LNCaP clone FGC (cell line): ENCODE results near the gene ADGRA3.

Experiments used
- DNase-seq: peaks from one replicate; pipeline ENCODE4 v3.0.0-alpha.2; 2011; ENCODE audit warnings: low read depth
- H3K4me3 ChIP-seq: 2 replicates; pipeline ENCODE4 v1.5.1; 2011; ENCODE audit warnings: mild to moderate bottlenecking, low read depth, low read length, control low read depth
- CTCF ChIP-seq: IDR thresholded peaks from 2 replicates; pipeline ENCODE4 v1.5.1; 2012; ENCODE audit warnings: mild to moderate bottlenecking; ENCODE audit not compliant: control insufficient read depth, insufficient read depth; ENCODE audit errors: extremely low read depth

The ADGRA3 gene

GRCh38 chr4:22515888-22516541 is at the start of gene ADGRA3:
Gene ADGRA3 (minus strand): TSS chr4:22516066. CDS start chr4:22515784, 282 bp downstream.
- no peak for DNase-seq
- TF ChIP-seq CTCF: no peak
- peak within 1 kb of the TSS; percentile 61 for H3K4me3 ChIP-seq

- DNase-seq: peak; percentile 76
- no peak overlapping the region for H3K4me3 ChIP-seq
- no peak for TF ChIP-seq CTCF
Measured at GRCh38 chr4:22556495-22556894, 40.6 kb upstream of the ADGRA3 start.

GRCh38 chr4:22554670-22555069 is 38.8 kb upstream of the ADGRA3 start:
- no peak for DNase-seq
- no peak overlapping the region for H3K4me3 ChIP-seq
- TF ChIP-seq CTCF: no peak

- no peak for TF ChIP-seq CTCF
- no peak for DNase-seq
- H3K4me3 ChIP-seq: no peak overlapping the region
Measured at GRCh38 chr4:22553560-22553959, 37.7 kb upstream of the ADGRA3 start.

- no peak overlapping the region for H3K4me3 ChIP-seq
- no peak for TF ChIP-seq CTCF
- DNase-seq: no peak
Measured at GRCh38 chr4:22552812-22553211, 36.9 kb upstream of the ADGRA3 start.

- DNase-seq: no peak
- no peak overlapping the region for H3K4me3 ChIP-seq
- TF ChIP-seq CTCF: no peak
Measured at GRCh38 chr4:22551550-22551949, 35.7 kb upstream of the ADGRA3 start.

- DNase-seq: no peak
- H3K4me3 ChIP-seq: no peak overlapping the region
- no peak for TF ChIP-seq CTCF
Measured at GRCh38 chr4:22546299-22546698, 30.4 kb upstream of the ADGRA3 start.
